B cell (primary cell): ENCODE data around the gene TLE3. TPM values are rescaled to one million over a fixed set of nuclear protein-coding genes. Genes with fewer than 3 reads are reported as not detected.
A peak's percentile ranks its signal among the peaks of the same experiment; 100 is the strongest.

ENCODE experiments used
- ATAC-seq: fragments of 200-7000 bp; cut with Tn5 transposase; one replicate; pipeline ENCODE4 v1.10.0; 2021; ENCODE audit warnings: low read depth, mild to moderate bottlenecking, moderate number of reproducible peaks, moderate library complexity
- CTCF ChIA-PET: fragments of 350-600 bp; sonication (Branson Sonifier 250); formaldehyde crosslinking; loops from one replicate; lab custom pipeline; 2021; ENCODE audit warnings: antibody characterized with exemption, inconsistent platforms; lab: Charles Lee
- POLR2A ChIA-PET: fragments of 350-600 bp; sonication (Branson Sonifier 250); formaldehyde crosslinking; loops from one replicate; lab custom pipeline; 2021; ENCODE audit warnings: antibody characterized with exemption; lab: Charles Lee
- DNase-seq: peaks from one replicate; pipeline ENCODE4 v3.0.0; 2013
- H2AFZ ChIP-seq: 2 replicates; pipeline ENCODE4 v1.6.1; 2012; ENCODE audit warnings: mild to moderate bottlenecking, low read depth, low read length; ENCODE audit not compliant: insufficient read depth, poor library complexity, severe bottlenecking
- H3K27ac ChIP-seq, 2 donors: 1 replicate in 1 of 2; 2 replicates in 1 of 2; pipeline ENCODE4 v1.5.1; 2012 to 2013; ENCODE audit warnings: low read length in 2 of 2, mild to moderate bottlenecking in 2 of 2, moderate library complexity in 1 of 2
- H3K27me3 ChIP-seq, 4 experiments: fragments of 200-600 bp in 1 of 4; sonication (generic) in 1 of 4; replicated peaks in 1 of 4; 1 replicate in 2 of 4; 2 replicates in 2 of 4; pipeline versions ENCODE4 v1.6.1 to v1.7.0; 2013 to 2016; ENCODE audit warnings: low read length in 3 of 4, mild to moderate bottlenecking in 2 of 4, mixed read lengths in 1 of 4, moderate library complexity in 1 of 4; ENCODE audit not compliant: insufficient read depth in 4 of 4, control insufficient read depth in 3 of 4; ENCODE audit errors: control extremely low read depth in 1 of 4
- H3K36me3 ChIP-seq, 2 experiments: replicated peaks in 1 of 2; 1 replicate in 1 of 2; 2 replicates in 1 of 2; pipeline versions ENCODE4 v1.6.1 to v1.7.1; 2013; ENCODE audit warnings: low read length in 1 of 2; ENCODE audit not compliant: insufficient read depth in 2 of 2, control insufficient read depth in 1 of 2; ENCODE audit errors: control extremely low read depth in 1 of 2, extremely low read depth in 1 of 2
- H3K4me1 ChIP-seq, 2 donors: fragments of 200-600 bp in 1 of 2; sonication (generic) in 1 of 2; 1 replicate in 1 of 2; 2 replicates in 1 of 2; pipeline versions ENCODE4 v1.5.1 to v1.6.1; 2013 to 2017; ENCODE audit warnings: low read length in 2 of 2; ENCODE audit not compliant: control insufficient read depth in 2 of 2, insufficient read depth in 2 of 2
- H3K4me2 ChIP-seq: replicated peaks from 2 replicates; pipeline ENCODE3; 2012; ENCODE audit warnings: mild to moderate bottlenecking, low read depth, low read length; ENCODE audit not compliant: poor library complexity, severe bottlenecking
- H3K4me3 ChIP-seq, 5 experiments: fragments of 200-600 bp in 1 of 5; sonication (generic) in 1 of 5; 1 replicate in 3 of 5; 2 replicates in 2 of 5; pipeline versions ENCODE4 v1.5.1 to v1.7.0; 2011 to 2016; ENCODE audit warnings: low read length in 4 of 5, mild to moderate bottlenecking in 4 of 5, low read depth in 2 of 5, control low read depth in 1 of 5, moderate library complexity in 1 of 5; ENCODE audit not compliant: insufficient read depth in 1 of 5; ENCODE audit errors: control extremely low read depth in 1 of 5, extremely low read depth in 1 of 5
- H3K79me2 ChIP-seq: fragments of 200-600 bp; sonication (generic); one replicate; pipeline ENCODE4 v1.6.0; 2016; ENCODE audit warnings: low read length; ENCODE audit not compliant: control insufficient read depth, insufficient read depth
- H3K9ac ChIP-seq: fragments of 200-600 bp; sonication (generic); 2 replicates; pipeline ENCODE4 v1.6.1; 2017; ENCODE audit warnings: mild to moderate bottlenecking, low read length, moderate library complexity
- H3K9me3 ChIP-seq, 3 donors: one replicate each; pipeline versions ENCODE4 v1.6.1 to v1.7.1; 2013; ENCODE audit warnings: low read length in 2 of 3; ENCODE audit not compliant: control insufficient read depth in 2 of 3, insufficient read depth in 1 of 3; ENCODE audit errors: control extremely low read depth in 1 of 3
- H4K20me1 ChIP-seq: 2 replicates; pipeline ENCODE4 v1.6.0; 2012; ENCODE audit warnings: mild to moderate bottlenecking, low read length; ENCODE audit not compliant: insufficient read depth, control insufficient read depth, poor library complexity, severe bottlenecking
- H3K27ac Mint-ChIP-seq: one replicate; pipeline ENCODE4 v1.8.0; 2021; ENCODE audit warnings: mixed read lengths
- H3K27me3 Mint-ChIP-seq: one replicate; pipeline ENCODE4 v1.8.0; 2021; ENCODE audit warnings: mixed read lengths
- H3K4me1 Mint-ChIP-seq: one replicate; pipeline ENCODE4 v1.8.0; 2021; ENCODE audit warnings: mixed read lengths
- H3K4me3 Mint-ChIP-seq: one replicate; pipeline ENCODE4 v1.8.0; 2021; ENCODE audit warnings: mixed read lengths
- H3K9me3 Mint-ChIP-seq: one replicate; pipeline ENCODE4 v1.8.0; 2022; ENCODE audit warnings: mixed read lengths; ENCODE audit not compliant: insufficient read depth
- CTCF ChIP-seq: fragments of 200-600 bp; IDR thresholded peaks from one replicate; pipeline ENCODE4 v1.8.0; 2022; ENCODE audit warnings: antibody characterized with exemption, mild to moderate bottlenecking
- EZH2 ChIP-seq: IDR thresholded peaks from 2 replicates; pipeline ENCODE4 v1.6.1; 2012; ENCODE audit warnings: borderline replicate concordance, low read depth, mild to moderate bottlenecking, moderate library complexity, low read length; ENCODE audit not compliant: insufficient read depth, poor library complexity, severe bottlenecking
- WGBS: methylation state at CpG from one replicate; pipeline ENCODE4 v1.1.5; 2013; ENCODE audit warnings: missing lambda C conversion rate; ENCODE audit not compliant: insufficient coverage; 5-methylcytosine and 5-hydroxymethylcytosine counted together
- intact Hi-C: fragments of 100-400 bp; cut with micrococcal nuclease; formaldehyde crosslinking; loops from one replicate; pipeline ENCODE4 v1.10.0; 2022
- polyA plus RNA-seq: library from polyadenylated mRNA; depleted of rRNA; stranded (reverse); fragments of >200 nt; gene quantifications from 2 replicates; pipeline ENCODE4 v1.2.3, GENCODE V29; 2012
- total RNA-seq, 2 donors: library from RNA; stranded (reverse); fragments of 120-200 nt in 1 of 2; gene quantifications; 1 replicate in 1 of 2; 2 replicates in 1 of 2; pipeline versions ENCODE4 v1.2.3 to v1.2.4, GENCODE V29; 2013 to 2022

Gene TLE3
- total and polyA plus RNA-seq, 2 donors (not counting 1 experiment from before 2014, with no cell fraction given): 187 to 278 TPM

- POLR2A ChIA-PET: no interaction called here
- TF ChIP-seq EZH2 (no peak), CTCF (no peak)
- CTCF ChIA-PET: interaction anchor here (0.6 kb wide), 1 partner anchor 497 kb away, joined by 3 read pairs; no protein-coding TSS in a partner anchor
- no peak overlapping the region for H3K4me3 ChIP-seq
- Mint-ChIP-seq H3K4me3 (no peak overlapping the region), H3K27me3 (no peaks in the 10 kb centered on the region), H3K9me3 (no peaks in the 10 kb centered on the region), H3K4me1 (peaks cover 42% of the 10 kb centered on the region), H3K27ac (no peak overlapping the region)
- 95% methylated on average over 5 of the region's 7 CpGs for WGBS
- peaks cover 0 to 3% (median 0%) of the 10 kb centered on the region in 3 donors for H3K9me3 ChIP-seq
- H3K4me1 ChIP-seq: peaks cover 15 to 30% of the 10 kb centered on the region in 2 donors
- ATAC-seq (no peak), DNase-seq (no peak)
- no peak overlapping the region for H3K9ac ChIP-seq
- no peaks in the 10 kb centered on the region for H3K27me3 ChIP-seq
- peaks cover 77% of the 10 kb centered on the region for H3K79me2 ChIP-seq
- no peak overlapping the region for H2AFZ ChIP-seq
- H3K4me2 ChIP-seq: no peak overlapping the region
- peaks cover 100% of the 10 kb centered on the region for H4K20me1 ChIP-seq
- H3K36me3 ChIP-seq: peaks cover 11 to 96% of the 10 kb centered on the region in 2 experiments
- intact Hi-C loops: loop anchor here (5.0 kb wide), 1 partner anchor 32 kb away; no protein-coding TSS in a partner anchor
- H3K27ac ChIP-seq: no peak overlapping the region
These were observed 28.0 kb downstream of the TLE3 start for GRCh38 chr15:70069716-70070115.

GRCh38 chr15:70068783-70069565, 28.7 kb downstream of the TLE3 start:
- H3K36me3 ChIP-seq: peaks cover 11 to 96% of the 10 kb centered on the region in 2 experiments
- intact Hi-C loops: no loop called here
- H3K9me3 ChIP-seq: peaks cover 0 to 3% (median 0%) of the 10 kb centered on the region in 3 donors
- ChIA-PET POLR2A (no interaction called here), CTCF (interaction anchor here (0.6 to 2.3 kb wide), 8 partner anchors 11 to 496 kb away, joined by 3 to 7 read pairs (median 4); no protein-coding TSS in a partner anchor)
- TF ChIP-seq EZH2: no peak
- Mint-ChIP-seq H3K4me3 (no peak overlapping the region), H3K27ac (peak overlapping the region; percentile 18), H3K9me3 (no peaks in the 10 kb centered on the region), H3K27me3 (no peaks in the 10 kb centered on the region), H3K4me1 (peaks cover 38% of the 10 kb centered on the region)
- 91% methylated on average over 8 of the region's 9 CpGs for WGBS
- H3K4me1 ChIP-seq: peaks cover 15 to 30% of the 10 kb centered on the region in 2 donors
- H3K27ac ChIP-seq: no peak overlapping the region
- ATAC-seq: no peak
- no peak overlapping the region for H2AFZ ChIP-seq
- peaks cover 100% of the 10 kb centered on the region for H4K20me1 ChIP-seq
- peaks cover 71% of the 10 kb centered on the region for H3K79me2 ChIP-seq
- no peak for DNase-seq
- no peak overlapping the region for H3K4me3 ChIP-seq
- H3K27me3 ChIP-seq: no peaks in the 10 kb centered on the region
- no peak overlapping the region for H3K9ac ChIP-seq
- no peak overlapping the region for H3K4me2 ChIP-seq
